Fibroblast of skin of left quadriceps (primary cell): Measurements from ENCODE around the gene COQ8A.
A peak's percentile ranks its signal among the peaks of the same experiment; 100 is the strongest.

Experiments used
- DNase-seq, 2 experiments: peaks; one replicate each; pipeline ENCODE4 v3.0.0-alpha.2; 2013; ENCODE audit warnings: low read depth in 2 of 2

COQ8A gene

DNA sequence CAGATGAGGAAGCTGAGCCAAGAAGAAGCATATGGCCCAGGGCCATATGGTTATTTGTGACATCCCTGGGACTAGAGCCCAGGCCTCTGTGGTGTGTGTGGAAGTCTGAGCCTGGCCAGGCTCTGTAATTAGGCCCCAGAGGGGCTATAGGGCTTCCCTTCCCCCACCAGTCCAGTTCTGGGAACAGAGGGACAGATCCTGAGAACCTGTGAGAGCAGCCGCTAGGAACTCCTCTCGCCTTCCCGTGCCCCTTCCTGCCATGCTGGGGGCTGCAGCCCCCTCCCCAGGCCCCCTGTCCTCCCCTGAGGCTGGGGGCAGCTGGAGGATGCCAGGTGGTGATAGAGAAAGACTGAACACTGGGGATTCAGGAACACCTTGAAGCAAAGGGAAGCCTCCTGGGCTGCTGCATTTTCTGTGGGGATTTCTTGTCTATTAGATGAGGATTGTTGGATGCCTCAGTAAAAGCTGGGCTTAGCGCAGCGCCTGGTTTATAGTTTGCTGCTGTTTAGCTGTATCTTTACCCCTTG is 33.3 kb downstream of the COQ8A start:
- no peak for DNase-seq

DNA sequence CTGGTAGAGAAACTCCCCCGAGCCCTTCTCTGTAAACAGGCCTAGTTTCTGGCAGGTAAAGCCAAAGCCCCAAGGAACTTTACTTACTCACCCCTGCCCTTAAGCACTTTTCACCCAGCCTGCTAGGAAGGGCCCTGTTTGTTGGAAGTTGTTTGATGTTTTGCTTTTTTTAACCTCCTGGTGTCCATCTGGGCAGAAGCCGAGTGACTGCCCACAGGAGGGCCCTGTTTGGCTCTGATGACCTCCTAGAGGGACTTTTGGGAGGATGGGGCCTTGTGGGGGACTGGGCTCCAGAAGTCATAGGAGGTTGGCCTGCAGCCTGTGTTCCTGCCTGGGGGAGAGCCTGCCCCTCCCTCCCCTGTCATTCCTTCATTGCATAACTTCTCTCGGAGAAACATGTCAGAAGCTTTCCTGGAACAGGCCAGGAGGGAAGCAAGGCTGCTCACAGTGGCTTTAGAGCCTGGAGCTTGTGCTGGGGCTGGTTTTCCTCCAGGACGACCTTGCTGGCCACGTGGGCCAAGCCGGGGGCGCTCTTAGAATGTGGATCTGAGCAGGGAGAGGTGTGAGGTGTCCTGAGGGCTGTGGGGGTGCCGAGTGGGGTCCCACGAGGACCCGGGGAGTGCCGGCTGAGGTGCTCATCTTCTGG is 33.9 kb downstream of the COQ8A start:
- DNase-seq = peak in 1 of 2 experiments; percentile 5

DNA sequence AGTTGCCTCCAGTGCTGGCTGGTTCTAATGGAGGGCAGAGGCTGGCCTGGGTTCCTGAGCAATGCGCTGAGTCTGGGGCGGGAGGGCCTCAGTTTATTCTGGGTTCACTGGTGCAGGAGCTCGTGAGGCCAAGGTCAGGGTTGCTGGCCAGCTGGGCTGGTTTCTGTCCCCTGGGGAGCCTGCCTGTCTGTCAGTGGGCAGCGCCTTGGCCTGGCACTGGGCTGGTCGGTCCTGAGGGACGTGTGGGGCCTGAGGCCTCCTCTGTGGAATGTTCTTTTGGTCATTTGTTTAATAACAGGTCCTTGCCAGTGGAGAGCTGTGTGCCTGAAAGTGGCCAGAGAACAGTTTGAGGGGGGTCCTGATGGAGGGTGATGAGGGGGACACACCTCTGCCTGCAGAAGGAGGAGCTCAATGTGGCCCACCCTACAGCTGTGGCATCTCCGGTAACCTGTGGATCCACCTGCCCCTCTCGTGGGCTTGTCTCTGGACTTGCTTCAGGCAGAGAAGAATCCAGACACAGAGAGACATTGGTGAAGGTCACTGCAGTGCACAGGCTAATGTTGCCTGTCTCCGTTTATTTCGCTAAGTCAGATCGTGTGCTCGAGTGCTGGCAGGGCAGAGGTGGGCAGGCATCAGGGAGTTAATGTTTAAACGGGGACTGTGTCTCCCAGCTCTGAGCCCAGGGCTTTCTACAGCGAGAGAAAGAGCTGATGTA is 34.6 kb downstream of the COQ8A start:
- DNase-seq = no peak

DNA sequence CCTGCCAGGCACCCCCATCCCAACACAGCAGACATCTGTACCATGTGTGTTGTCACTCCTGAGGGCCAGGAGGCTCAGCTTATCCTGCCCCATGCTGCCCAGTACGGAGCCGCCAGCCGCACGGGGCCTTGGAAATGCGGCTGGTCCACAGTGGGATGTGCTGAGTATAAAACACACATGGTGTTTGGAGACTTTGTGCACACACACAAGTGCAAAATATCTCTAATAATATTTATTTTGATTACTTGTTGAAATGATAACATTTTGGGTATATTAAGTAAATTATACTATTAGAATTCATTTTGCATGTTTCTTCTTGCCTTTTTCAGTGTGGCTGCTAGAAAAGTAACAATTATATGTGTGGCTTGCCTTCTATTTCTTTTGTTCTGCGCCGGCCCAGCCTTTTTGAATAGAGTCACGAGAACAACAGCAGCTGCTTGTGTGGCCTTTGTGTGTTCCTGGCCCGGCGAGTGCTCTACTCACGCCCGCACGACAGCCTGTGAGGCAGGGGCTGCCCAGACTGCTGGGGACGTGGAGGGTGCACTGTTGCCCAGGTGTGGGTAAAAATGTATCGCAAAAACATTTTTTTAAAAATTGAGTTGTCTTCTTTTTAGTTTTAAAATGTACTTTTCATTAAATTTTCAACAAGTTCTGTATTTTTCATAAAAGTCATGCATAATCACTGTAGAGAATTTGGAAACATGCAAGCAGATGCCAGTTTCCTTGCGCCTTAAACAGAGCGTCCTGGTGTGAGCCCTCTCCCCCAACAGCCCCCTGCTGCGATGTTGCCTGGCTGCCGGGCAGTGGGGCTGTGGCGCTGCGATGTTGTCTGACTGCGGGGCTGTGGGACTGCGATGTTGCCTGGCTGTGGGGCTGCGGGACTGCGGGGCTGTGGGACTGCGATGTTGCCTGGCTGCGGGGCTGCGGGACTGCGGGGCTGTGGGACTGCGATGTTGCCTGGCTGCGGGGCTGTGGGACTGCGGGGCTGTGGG is 35.5 kb downstream of the COQ8A start:
- DNase-seq = no peak

DNA sequence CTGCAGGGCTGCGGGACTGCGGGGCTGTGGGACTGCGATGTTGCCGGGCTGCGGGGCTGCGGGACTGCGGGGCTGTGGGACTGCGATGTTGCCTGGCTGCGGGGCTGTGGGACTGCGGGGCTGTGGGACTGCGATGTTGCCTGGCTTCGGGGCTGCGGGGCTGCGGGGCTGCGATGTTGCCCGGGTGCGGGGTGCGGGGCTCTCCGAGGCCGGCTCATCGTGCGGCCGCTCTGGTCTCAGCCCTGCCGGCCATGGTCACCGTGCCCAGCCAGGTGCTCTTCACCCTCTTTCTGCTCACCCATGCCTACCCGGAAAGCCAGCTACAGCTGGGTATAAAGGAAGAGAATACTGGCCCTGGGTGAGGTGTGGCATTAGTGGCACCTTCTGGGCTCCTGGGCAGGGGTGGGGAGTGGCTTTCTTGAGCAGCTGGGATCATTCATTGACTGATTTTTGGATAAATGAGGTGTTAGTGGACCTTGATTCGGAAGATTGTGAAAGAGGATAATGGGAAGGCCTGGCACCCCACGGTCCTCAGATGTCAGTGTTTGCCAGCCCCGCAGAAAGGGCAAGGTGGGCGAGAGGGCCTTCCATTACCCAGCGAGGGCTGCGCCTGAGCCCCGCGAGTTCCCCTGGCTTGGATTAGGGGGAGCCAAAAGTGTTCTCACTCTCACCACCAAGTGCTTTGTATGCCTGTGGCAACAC is 36.3 kb downstream of the COQ8A start:
- DNase-seq = no peak

DNA sequence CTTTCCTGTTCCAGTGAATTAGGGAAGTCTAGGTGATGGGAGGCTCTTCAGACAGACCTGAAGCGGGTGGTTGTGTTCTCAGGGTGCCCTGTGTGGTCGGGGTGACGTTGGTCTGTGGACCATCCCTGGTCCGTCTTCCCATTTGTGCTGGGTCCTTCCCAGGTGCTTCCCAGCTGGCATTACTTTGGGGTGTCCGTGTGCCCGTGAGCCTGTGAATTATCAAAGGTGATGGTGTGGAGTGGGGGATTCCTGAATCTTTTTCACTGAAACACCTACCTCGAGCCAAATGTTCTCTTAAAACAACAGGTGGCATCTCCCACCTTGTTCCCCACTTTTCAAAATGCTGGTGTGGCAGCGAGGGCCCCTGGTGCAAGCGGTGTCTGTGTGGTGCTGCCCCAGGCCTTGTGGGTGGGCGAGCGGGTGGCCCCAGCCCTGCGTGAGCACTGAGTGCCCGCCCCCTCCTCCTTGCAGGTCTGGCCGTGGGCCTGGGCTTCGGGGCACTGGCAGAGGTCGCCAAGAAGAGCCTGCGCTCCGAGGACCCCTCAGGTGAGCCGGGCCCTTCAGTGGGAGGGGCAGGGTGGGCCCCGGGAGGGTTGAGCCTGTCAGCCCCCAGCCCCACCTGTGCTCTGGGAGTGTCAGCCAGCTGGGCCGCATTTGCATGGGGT is 37.0 kb downstream of the COQ8A start:
- no peak for DNase-seq

DNA sequence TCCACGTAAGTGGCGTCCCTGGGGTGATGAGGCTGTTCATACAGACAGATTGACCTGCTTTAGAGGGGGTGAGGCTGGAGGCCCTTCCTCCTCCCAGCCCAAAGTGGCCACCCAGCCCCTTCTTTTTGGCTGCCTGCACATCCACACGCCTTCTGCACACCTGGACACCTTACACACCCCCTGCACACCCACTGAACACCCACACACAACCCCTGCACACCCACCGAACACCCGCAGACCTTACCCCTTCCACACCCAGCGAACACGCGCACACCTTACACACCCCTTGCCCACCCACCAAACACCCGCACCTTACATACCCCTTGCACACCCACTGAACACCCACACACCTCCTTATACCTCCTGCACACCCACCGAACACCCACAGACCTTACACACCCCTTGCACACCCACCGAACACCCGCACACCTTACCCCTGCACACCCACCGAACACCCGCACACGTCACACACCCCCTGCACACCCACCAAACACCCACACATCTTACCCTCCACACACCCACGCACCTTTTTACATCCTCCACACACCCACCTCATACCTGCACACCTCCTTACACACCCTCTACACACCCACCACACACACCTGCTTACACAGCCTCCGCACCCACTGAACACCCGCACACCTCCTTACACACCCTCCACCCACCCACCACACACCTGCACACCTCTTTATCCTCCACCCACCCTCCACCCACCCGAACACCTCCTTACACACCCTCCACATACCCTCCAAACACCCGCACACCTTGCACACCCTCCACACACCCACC is 37.7 kb downstream of the COQ8A start:
- no peak for DNase-seq

DNA sequence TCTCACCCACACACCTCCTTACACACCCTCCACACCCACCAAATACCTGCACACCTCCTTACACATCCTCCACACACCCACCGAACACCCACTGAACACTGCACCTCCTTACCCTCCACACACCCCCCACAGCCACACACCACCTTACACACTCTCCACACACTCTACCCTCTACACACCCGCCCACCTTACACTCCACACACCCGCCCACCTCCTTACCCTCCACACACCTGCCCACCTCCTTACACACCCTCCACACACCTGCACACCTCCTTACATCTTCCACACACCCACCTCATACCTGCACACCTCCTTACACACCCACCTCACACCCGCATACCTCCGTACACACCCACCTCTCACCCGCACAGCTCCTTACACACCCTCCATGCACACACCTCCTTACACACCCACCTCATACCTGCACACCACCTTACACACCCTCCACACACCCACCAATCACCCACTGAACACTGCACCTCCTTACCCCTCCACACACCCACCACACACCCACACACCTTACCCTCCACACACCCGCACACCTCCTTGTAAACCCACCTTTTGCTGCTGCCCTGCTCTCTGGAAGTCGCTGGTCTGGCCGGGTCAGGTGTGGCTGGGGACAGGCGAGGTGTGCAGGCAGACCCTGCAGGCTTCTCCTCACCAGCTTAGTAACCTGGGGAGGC is 38.5 kb downstream of the COQ8A start:
- no peak for DNase-seq

DNA sequence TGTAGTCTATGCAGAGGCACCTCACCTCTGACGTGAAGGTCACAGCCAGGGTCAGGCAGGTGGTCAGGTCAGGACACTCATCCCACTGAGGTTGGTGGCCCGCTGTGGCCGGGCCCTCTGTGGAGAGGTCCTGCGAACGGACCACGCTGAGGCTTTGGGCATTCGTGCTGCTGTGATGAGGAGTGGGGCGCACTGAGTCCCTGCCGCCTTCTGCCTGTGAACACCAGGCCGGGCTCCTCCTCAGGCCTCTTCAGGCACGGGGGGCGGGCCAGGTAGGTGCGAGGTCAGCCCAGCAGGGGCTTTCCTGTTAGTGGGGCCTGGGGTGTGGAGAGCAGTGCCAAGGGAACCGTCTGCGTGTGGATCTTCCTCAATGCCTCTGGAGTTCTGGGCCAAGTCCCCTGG is 39.0 kb downstream of the COQ8A start:
- DNase-seq = no peak

DNA sequence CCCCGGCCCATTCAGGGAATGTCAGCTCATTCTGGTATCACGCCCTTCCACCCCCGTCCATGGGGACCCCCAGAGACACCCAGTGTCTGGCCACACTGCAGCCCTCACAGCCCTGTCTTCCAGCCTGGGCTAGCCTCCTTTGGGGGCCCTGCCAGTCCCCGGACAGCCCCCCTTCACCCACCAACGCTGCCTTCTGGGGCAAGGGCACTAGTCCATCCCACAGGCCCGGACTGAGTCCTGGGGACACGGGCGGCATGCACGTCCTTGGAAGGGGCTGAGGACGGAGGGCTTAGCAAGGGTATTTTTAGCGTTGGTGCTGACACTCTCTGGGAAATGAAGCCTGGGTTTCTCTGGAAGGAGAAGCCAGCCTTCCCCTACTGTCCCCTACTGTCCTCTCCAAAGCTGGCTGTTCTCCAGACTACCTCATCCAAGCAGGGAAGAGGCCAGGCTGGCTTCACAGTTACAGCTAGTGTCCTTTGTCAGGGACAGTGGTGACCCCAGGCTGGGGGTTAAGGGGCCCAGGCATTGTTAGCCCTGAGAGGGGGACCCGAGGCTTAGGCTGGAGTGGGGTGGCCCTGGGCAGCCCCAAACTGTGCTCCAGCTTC is 39.5 kb downstream of the COQ8A start:
- no peak for DNase-seq

DNA sequence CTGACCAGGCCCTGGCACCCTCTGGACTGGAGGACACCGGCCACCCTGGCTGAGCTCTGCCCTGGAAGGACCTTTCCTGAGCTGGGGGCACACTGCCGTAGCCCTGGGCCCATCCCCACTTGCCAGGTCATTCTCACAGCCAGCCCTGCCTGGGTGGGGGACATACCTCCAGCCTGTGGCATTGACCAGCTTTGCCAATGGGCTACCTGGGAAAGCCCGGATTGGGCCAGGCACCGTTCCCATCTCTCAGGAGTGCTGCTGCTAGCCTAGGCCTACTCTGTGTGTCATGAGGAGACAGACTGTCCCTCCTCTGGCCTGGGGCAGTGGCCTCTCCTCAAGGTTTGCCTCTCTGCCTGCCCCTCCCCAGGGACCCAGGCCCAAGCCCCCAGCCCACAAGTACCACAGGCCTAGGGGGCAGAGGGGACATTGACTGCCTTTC is 40.0 kb downstream of the COQ8A start:
- DNase-seq = no peak

DNA sequence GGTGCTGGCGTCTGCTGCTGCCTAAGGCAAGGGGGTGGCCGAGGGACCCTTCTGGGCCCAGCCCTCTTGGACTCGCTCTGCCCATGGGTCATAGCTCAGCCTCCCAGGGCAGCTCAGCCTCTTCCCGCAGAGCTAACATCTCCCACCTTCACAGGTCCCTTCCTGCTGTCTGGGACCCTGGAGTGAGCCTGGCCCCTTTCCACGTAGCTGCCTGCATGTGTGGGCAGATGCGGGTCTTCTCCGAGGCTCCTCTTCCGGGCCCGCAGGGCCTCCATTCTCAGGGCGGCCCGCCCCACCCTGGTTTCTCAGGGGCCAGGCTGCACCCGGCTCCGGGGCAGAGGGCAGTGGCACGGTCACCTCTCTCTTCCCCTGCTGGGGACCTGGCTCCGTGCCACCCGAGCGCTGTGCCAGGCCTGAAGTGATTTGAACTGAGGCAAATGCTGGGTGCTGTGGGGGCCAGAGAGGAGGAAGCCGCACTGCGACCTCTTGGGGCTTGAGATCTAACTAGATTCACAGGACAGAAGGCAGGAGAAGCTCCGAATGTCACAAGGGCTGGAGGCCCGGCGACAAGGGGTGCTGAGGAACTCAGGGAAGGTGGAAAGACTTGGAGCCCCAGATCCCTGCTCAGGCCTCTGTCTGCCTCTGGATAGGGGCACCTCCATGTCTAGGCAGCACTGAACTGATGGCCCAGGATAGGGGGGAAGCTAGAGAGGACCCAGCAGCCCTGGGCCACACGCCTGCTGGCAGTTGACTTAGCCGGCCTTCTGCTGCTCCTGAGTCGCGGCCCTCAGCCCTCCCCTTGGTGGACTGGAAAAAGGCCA is 40.7 kb downstream of the COQ8A start:
- no peak for DNase-seq

DNA sequence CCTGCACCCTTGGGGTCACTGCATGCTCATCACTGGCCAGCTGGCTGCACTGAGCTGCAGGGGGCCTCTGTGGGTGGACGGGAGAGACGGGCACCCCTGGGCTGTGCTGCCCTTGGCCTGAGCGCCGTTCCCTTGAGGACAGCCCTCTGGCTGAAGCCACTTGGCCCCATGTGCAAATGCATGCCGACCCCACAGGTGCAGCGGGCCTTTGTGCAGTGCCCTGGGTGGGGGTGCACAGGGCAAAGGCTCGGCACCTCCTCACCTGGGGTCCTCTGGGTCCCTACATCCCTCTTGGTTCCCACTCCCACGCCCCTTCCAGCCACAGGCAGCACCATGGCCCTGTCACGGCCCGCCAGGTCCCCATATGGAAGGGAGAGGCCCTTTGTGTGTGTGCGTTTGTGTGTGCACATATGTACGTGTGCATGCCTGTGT is 41.3 kb downstream of the COQ8A start:
- DNase-seq = no peak

DNA sequence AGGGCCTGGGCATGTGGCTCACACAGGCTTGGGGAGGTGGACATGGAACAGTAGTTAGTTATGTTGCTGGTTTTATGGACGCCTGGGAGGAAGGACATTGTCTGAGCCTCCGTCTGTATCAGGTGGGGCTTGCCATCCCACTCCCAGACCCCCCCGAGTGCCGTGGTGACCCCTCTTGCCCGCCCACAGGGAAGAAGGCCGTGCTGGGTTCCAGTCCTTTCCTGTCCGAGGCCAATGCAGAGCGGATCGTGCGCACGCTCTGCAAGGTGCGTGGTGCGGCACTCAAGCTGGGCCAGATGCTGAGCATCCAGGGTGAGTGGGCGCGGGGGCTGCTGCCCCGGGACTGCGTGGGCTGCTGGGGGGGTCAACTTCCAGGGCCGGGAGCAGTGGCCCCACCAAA is 41.7 kb downstream of the COQ8A start:
- DNase-seq = no peak

DNA sequence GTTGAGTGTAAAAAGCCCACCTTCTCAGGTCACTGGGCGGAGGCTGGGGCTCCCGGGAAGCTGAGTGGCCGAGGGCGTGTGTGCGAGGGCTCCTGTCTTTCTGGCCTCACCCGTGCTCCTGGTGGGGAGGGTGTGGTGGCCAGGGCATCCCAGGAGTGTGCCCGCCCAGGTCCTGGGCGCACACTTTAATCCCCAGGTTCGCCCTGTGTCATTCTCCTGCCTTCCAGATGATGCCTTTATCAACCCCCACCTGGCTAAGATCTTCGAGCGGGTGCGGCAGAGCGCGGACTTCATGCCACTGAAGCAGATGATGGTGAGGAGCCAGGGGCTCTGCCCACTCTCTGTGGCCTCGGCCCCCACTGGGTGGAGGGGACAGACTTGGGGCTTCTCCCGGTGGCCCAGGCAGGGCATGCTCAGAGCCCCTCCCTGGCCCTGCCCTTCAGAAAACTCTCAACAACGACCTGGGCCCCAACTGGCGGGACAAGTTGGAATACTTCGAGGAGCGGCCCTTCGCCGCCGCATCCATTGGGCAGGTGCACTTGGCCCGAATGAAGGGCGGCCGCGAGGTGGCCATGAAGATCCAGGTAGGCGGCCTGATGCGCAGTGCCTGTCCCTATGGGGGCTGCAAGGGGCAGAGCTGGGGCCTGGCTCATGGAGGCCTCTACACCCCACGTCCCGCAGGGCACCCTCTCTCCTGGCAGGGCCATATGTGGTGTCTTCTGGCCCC is 42.5 kb downstream of the COQ8A start:
- DNase-seq = no peak

DNA sequence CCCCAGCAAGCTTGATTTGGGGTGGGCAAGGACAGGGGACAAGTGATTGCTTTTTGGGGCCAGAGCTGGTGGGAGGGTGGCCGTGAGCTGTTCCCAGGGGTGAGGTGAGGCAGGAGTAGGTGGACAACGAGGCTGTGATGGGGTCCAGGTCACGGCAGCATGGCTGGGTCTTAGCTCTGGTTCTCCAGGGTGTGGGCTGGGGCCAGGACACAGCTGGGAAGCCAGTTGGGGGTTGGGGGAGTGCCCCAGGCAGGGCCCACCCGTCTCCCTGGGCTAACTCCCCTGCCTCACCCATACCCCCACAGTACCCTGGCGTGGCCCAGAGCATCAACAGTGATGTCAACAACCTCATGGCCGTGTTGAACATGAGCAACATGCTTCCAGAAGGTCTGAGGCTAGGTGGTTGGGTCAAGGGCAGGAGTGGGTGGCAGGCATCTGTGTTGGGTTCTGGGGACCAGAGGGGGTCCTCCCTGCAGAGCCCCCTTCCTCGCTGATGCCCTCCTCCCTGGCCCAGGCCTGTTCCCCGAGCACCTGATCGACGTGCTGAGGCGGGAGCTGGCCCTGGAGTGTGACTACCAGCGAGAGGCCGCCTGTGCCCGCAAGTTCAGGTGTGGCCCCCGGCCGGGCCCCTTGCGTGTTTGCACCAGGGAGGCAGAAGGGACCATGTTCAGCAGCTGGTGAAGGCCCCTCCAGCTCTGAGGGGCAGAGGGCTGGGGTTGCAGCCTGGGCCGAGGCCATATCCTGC is 43.3 kb downstream of the COQ8A start:
- DNase-seq = no peak

DNA sequence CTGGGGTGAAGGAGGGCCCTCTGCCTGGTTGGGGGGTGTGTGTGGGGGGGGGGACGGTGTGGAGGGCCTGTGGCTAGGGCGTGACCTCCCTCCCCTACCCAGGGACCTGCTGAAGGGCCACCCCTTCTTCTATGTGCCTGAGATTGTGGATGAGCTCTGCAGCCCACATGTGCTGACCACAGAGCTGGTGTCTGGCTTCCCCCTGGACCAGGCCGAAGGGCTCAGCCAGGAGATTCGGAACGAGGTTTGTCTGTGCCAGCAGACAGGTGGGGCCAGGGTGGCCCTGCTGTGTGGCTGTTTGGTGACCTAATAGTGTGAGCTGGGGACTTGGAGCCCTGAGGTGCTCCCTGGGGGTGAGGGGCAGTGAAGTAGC is 43.9 kb downstream of the COQ8A start:
- DNase-seq = no peak
